ENCODE data around the gene UBA5.

Gene UBA5

GRCh38 chr3:132713977-132714727, 54.0 kb downstream of the UBA5 start:
- DNase-seq (ENCODE audit: extremely low spot score), result no peak
- ChIA-PET POLR2A (no interaction called here), CTCF (interaction anchor here (1.2 to 2.6 kb wide), 4 partner anchors 12 to 34 kb away, joined by 3 to 10 read pairs (median 4); no protein-coding TSS in a partner anchor)
- no peak for TF ChIP-seq CTCF (IDR thresholded peaks at IDR 0.05; ENCODE audit: control extremely low read depth, extremely low read depth, low read depth, missing control alignments)

GRCh38 chr3:132716372-132716771, 56.2 kb downstream of the UBA5 start:
- no peak for DNase-seq (ENCODE audit: extremely low spot score)
- ChIA-PET POLR2A (no interaction called here), CTCF (interaction anchor here (1.5 to 3.2 kb wide), 3 partner anchors 9 to 180 kb away, joined by 3 to 12 read pairs (median 7); no protein-coding TSS in a partner anchor)
- TF ChIP-seq CTCF (IDR thresholded peaks at IDR 0.05; ENCODE audit: control extremely low read depth, extremely low read depth, low read depth, missing control alignments), result no peak

- DNase-seq (ENCODE audit: extremely low spot score), result no peak
- CTCF ChIA-PET, result no interaction called here
- TF ChIP-seq CTCF (IDR thresholded peaks at IDR 0.05; ENCODE audit: control extremely low read depth, extremely low read depth, low read depth, missing control alignments), result no peak
- POLR2A ChIA-PET, result no interaction called here
Observed at GRCh38 chr3:132720228-132720627, 60.1 kb downstream of the UBA5 start.

GRCh38 chr3:132721479-132722164, 61.5 kb downstream of the UBA5 start:
- CTCF ChIA-PET, result interaction anchor here (1.0 kb wide), 1 partner anchor 9 kb away, joined by 3 read pairs; no protein-coding TSS in a partner anchor
- no peak for DNase-seq (ENCODE audit: extremely low spot score)
- TF ChIP-seq CTCF (IDR thresholded peaks at IDR 0.05; ENCODE audit: control extremely low read depth, extremely low read depth, low read depth, missing control alignments), result no peak
- POLR2A ChIA-PET, result interaction anchor here (0.7 kb wide), 1 partner anchor 677 kb away, joined by 3 read pairs; no protein-coding TSS in a partner anchor

GRCh38 chr3:132722165-132723023, 62.3 kb downstream of the UBA5 start, which contains the start of gene NPHP3:
Gene NPHP3, minus strand, starts transcription at chr3:132722409. Its CDS starts 54 bp downstream, at chr3:132722355.
- ChIA-PET POLR2A (no interaction called here), CTCF (interaction anchor here (1.0 kb wide), 1 partner anchor 9 kb away, joined by 3 read pairs; no protein-coding TSS in a partner anchor)
- peak; percentile 99 for DNase-seq (ENCODE audit: extremely low spot score)
- no peak for TF ChIP-seq CTCF (IDR thresholded peaks at IDR 0.05; ENCODE audit: control extremely low read depth, extremely low read depth, low read depth, missing control alignments)

Measured in GM10248 (cell line).